DMS114 treated with DMSO at 0.1 percent for 48 hours (cell line): Measurements from ENCODE around the gene SLC22A23.
"Not testable (repeated sequence)": the region's sequence is repeated elsewhere in the genome, so short reads cannot be mapped to it uniquely, and the experiment has no call there.

Source experiments
- DNase-seq: peaks from one replicate; lab custom pipeline; 2025; ENCODE audit not compliant: unreplicated experiment; lab: John Stamatoyannopoulos, UW

Gene SLC22A23

DNA sequence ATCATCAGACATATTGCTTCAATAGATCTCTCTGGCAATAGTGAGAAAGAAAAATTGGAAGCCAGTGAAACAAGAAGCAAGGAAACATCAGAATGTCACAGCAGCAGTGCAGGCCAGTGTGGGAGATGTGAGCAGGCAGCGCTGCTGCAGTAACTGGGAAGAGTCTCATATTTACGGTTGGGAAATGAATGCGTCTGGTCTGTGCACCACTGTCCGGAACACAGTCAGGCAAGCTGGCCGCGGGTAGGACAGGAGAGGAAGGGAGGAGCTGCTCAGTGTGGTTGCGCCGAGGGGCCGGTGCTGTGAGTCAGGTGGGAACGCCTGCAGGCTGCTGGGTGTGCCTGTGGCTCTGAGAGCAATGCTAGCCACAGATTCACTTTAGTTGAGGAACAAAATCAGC lies 204.5 kb downstream of the SLC22A23 start:
- DNase-seq, result no peak

DNA sequence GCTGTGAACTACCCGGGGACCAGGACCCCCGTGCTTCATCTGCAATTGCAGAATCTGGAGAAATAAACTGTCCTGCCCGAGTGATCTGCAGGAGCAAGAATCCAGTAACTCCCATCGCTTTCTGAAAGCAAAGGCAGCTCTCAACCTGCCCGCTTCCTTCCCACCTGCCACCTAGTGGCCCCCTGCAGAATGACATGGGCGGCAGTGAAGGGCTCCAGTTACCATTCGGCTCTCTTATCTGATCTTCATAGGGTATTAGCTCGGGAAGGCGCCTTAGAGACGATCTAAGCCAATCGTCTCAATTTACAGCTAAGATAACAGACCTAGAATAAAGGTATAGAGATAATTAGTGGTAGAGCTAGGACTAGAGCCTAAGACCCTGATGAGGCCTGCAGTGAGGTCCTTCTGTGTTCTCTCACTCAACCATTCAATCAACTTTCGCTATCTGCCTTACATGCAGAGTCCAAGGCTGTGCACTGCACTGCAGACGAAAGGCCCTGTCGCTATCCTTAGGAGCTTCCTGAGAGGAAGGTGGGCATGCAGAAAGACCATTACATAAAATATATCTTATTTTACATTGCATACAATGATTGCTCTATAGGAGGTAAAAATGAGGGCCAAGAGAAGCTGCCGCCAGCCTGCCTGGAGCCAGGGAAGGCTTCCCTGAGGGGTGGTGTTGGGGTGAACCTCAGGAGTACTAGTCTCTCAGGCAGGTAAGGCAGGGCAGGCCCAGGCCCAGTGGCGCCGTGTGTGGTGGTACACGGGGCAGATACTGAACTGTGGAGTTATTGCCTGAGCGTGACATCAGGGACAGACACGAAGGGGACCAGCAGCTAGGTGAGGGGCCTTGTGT lies 205.2 kb downstream of the SLC22A23 start:
- peak; percentile 85 for DNase-seq

DNA sequence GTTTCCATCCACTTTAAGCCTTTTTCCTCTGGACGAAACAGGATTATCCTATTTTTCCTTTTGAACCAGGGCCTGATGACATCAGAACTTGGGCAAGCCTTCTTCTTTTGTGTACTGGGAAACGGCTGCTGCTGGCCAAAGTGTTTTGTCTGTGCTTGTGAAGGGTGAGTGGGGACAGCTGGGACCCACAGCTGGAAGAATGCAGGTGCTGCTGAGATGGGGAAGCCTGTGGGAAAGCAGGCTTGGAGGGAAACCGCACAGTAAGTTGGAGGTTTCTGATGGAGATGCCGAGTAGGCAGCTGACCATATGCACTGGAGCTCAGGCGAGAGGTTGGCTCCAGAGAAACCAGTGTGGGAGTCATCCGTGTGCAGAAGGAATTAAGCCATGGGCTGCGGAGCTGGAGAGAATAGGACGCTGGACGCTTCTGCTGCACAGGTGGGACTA lies 206.6 kb downstream of the SLC22A23 start:
- DNase-seq, result no peak

DNA sequence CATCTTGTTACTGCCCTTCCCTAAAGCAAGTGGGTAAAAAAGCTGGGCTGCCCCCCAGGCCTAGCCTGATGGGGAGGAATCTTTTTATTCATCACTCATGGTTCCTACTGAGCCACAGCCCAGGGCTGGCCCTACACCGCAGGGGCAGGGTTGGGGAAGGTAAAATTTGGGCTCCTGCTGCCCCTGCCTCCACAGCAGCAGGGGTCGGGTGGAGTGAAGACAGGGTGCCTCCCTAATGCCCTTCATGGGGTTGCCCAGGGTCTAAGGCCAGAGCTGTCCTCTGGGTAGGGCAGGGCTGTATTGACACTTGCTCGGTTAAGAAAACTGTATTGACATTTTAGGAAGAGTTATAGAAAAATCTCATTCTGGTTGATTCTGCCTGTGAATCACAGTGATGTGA lies 207.0 kb downstream of the SLC22A23 start:
- DNase-seq, result no peak

DNA sequence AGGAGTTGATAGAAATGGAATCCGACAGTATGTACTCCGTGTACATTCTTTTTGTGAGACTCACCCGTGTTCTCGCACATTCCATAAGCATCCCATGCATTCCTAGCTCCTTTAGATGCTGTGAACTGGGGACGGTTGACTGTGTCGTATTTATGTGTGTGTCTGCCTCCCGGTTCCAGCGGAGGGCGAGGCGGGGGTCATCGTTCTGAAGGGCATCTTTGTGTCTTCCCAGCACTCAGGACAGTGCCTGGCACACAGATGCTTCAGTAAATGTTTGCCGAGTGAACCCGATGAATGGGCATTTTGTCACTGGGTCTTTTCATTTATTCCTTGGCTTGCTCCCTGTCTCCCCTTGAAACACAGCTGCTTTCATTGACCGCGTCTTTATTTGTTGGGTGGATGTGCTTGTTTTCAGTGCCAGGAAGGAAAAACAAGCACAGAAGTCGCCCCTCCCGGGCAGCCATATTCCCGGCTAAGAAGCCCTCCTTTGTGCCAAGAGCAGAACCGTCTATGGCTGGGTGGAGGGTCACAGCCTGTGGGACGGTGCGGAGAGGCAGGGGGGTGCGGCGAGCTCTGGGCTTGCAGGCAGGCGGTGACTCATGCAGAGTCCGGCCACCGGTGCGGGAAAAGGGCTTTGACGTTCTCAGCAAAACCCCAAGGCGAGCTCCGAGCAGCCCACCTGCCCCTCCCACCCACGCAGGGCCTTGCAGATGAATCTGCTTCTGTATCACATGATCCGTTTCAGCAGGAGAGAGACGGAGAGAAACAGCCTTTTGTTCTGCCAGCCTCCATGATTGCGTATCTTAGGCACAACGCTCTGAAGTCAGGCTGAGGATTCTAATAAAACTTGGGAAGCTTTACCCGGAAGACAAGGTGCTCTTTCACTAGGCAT lies 209.3 kb downstream of the SLC22A23 start:
- no peak for DNase-seq

DNA sequence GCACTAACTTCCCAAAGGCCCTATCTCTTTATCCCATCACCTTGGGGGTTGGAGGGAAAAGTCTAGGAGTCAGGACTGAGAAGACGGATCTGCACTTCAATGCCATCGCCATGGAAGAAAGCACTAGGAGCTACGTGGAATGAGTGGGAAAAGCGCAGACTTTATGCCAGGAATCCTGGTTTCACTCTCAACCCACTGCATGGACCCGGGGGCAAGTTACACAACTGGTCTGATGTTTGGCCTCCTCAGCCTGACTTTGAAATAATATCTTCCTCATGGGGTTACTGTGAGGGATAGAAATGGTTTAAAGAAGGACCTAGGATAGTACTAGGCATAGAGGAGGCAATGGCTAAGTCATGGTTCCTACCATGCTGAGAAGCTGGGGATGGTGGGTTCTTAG lies 211.6 kb downstream of the SLC22A23 start:
- DNase-seq, result no peak

DNA sequence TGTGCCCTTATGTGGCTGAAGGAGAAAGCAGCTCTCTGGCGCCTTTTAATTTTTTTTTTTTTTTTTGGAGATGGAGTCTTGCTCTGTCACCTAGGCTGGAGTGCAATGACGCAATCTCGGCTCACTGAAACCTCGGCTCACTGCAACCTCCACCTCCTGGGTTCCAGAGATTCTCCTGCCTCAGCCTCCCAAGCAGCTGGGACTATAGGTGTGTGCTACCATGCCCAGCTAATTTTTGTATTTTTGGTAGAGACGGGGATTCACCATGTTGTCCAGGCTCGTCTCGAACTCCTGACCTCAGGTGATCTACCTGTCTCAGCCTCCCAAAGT lies 212.1 kb downstream of the SLC22A23 start:
- not testable (repeated sequence) for DNase-seq

DNA sequence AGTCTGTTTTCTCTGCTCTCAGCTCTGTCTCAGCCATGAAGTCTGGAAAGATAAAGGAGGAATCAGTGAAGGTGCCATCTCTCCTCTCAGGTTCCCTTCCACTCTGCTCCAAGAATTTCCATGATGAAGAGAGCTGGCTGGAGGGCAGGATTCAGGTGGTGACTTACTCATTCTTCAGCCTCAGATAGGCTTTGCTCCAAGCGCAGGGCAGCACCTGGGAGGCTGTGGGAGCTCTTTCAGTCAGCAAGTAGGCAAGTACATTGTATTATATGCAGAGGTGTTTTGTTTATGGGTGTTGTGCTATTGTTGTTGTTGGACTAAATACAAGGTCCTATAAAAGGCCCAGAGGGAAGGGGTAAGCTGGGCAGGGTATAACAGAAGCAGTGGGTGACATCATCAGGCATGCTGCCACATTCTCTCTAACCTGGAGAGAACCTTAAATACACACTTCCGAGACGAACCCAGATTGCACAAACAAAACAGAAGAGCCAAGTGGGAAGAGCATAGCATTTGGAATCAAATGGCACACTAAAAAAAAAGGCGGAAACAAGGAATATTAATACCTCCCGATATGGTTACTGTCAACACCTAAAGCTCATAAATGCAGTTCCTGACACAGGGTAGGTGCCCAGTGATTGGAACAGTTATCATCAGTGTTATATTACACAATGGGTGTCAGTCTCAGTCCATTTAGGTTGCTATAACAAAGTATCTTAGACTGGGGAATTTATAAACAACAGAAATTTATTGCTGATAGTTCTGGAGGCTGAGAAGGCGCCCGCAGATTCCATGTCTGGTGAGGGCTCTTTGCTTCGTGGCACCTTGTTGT lies 212.6 kb downstream of the SLC22A23 start:
- DNase-seq, result no peak

DNA sequence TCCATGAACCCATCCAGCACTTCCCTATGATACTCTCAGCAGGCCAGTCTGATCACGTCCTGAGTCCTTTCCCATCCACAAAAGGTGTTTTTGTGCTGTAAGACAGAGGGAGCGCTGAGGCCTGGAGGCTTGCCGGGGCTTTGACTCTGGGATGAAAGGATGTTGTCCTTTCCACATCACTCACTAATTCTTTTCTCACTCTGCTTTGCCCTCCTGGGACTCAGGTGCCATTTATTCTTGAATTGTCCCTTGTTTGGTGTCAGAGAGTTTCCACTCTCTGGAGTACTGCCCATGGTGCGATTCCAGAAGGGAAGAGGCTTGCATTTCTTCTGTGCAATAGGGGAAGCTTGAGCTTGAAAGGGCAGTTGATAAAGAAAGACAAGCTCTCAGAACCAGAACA lies 214.1 kb downstream of the SLC22A23 start:
- DNase-seq, result no peak

DNA sequence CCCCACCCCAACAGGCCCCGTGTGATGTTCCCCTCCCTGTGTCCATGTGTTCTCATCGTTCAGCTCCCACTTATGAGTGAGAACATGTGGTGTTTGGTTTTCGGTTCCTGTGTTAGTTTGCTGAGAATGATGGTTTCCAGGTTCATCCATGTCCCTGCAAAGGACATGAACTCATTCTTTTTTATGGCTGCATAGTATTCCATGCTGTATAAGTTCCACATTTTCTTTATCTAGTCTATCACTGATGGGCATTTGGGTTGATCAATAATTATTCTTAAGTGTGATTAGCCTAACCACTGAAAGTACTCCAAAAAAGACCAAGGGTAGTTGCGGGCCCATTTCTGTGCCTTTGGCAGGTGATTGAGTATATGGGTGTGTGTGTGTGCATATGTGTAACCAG lies 215.1 kb downstream of the SLC22A23 start:
- DNase-seq, result not testable (repeated sequence)

DNA sequence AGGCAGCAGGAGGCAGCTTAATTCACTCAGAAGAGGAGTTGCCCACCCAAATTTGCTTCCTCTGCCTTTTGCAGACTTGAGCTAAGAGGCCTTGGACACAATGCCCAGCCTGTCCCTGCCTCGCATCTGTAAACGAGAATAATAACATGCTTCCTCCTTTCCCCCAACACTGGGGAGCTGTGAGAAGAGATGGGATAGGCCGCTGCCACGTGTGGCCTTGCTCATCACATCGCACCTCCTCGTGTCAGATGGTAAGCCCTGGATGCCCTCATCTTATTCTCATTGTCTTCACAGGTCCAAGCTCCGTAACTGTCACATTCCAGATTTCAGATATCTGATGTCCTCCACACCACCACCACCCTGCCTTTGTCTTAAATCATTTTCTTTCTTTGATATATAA lies 216.3 kb downstream of the SLC22A23 start:
- no peak for DNase-seq

DNA sequence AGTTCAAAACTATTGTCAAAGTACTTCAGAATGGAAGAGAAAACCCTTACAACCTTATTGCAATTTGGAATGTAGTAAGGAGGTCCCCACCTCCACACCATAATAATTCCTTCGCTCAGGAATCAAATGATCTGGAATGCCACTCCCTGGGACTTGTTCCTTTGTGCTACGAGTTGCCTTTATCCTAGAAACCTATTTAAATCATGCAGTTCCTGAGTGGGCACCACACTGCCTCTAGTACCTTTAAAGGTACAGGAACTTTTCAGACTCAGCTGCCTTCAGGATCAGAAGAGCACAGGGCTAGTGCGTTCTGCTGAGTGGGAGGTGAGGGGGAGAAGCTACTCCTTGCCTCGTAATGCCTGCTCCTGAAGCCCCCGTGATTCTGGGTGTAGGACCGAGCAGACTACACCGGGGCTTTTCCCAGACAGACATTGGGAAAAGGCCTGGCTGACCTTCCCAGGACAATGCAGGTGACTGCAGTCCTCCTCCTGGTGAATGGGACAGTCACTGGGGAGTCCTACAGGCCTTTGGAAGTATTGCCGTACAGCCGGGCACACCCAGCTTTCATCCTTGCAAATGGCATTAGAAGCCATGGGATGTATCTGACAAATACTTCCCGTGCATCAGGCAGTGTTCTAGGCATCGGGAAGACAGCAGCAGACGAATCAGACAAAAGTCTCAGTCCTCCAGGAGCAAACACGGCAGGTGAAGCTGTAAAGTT lies 217.6 kb downstream of the SLC22A23 start:
- no peak for DNase-seq

DNA sequence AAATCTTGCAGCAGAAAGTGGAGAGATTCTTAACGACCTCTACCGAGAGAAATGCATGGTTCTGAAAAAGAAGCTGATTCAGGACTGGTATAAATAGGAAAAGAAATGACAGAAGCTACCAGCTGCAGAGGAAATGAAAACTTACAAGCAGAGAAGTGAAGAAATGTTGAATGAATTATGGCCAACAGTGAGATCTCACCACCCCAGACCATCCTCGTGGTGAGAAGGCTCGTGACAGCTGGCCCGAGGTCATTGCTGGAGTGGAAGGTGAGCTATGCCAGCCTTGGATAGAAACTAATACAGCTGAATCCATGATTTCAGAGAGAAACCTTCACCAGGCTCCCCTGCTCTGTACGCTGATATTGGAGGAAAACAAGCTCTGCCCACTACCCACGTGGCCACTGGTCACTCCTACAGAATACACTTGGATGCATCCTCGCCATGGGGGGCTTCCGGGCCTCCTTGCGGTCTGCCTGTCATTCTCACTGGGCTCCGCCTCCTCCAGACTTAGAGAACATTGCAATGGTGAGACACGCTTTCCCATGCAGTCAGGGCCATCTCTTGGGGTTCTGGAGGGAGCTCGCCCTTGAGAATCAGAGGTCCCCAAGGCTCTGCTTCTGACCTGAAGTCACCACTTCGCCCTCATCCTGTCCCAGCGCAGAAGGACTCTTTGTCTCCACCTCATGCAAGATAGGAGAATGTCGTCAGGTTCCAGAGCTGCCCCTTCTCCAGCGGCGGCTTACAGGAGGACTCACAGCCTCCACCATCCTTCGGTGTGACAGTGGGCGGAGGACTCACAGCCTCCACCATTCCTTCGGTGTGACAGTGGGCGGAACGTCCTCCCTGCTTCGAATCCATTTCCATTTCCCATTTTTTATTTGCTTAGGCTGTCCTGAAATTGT lies 218.8 kb downstream of the SLC22A23 start:
- no peak for DNase-seq

DNA sequence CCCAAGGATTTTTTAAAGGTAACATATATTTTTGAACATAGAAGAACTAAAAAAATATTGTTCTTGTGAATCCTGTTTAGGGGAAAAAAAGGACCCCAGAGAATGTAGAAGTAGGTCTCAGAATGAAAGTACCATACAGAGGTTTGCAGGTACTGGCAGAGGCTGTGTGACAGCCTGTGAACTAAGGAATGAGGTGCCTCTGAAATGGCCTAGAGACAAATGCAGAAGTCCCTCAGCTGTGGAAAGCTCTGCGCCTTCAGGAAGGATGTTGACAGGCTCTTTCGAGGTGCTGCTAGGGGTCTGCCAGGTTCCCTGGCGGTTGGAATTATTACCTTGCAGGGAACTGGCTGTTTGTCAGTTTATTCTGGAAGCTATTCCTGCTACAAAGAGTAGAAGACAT lies 220.8 kb downstream of the SLC22A23 start:
- no peak for DNase-seq

DNA sequence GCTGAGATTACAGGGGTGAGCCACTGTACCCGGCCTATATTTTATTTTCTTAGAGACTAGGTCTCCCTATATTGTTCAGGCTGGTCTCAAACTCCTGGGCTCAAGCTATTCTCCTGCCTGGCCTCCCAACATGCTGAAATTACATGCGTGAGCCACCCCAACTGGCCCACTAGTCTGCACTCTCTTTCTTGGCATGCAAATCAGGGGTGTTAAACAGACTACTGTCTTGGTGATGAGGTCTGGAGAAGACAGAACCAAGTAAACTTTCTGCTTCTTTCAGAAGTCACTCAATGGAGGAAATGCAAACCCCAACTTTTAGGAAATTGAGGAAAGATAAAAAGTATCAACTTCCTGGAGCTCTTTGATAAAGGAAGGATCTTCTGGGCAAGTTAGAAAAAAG lies 221.4 kb downstream of the SLC22A23 start:
- no peak for DNase-seq

DNA sequence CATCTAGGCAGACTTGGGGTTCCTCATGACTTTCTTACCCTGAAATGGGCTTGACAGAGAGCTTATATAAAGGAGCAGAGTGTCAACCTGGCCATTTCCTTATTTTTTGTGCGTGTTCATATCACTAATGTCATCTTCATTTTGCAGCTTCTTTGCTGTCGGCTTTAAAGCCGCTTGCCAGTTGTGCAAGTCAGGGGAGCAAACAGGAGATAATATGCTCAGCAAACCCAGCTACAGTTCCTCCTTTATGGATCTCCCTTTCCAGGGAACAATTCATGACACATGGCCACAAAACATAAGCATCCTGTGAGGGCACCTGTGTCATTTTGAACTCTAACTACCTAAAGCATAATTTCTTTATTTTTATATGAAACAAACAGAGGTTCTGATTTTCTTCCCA lies 222.9 kb downstream of the SLC22A23 start:
- no peak for DNase-seq

DNA sequence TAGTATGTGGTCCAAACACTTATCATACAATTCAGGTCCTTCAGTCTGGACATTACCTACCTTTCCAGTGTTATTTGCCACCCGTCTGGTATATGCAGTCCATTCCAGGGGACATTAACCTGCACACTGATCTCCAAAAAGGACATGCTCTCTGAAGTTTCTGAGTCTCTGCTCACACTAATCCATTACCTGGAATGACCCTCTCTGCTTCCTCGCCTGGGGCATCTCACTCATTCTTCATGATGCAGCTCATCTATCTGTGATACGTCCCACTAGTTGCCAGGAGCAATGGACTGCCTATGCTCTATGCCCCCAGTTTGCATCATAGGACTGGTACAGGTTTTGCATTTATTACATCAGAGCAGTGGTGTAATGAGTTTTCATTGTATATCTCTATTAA lies 223.5 kb downstream of the SLC22A23 start:
- DNase-seq, result no peak

DNA sequence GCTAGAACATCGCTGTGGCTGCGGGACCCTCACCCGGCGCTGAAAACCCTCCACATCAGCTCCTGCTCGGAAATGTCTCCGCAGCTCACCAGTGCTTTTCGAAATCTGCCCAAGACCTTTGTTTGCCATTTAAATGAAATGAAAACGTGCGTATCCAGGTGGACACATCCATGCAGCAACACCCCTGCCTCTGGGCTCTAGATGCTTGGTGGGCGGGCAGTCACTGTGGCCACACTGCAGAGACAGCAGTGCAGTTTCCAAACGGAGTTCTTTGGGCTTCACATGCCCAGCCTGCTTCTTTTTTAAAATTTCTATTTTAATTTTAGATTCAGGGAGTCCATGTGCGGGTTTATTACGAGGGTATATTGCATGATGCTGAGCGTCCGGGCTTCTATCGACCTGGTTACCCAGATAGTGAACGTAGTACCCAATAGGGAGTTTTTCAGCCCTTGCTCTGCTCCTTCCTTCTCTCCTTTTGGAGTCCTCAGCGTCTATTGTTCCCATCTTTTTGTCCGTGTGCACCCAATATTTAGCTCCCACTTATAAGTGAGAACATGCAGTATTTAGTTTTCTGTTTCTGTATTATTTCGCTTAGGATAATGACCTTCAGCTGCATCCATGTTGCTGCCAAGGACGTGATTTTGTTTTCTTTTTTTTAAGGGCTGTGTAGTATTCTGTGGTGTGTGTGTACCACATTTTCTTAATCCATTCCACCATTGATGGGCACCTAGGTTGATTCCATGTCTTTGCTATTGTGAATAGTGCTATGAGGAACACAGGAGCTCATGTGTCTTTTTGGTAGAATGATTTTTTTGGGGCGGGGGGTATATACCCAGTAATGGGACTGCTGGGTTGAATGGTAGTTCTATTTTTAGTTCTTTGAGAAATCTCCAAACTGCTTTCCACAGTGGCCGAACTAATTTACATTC lies 224.6 kb downstream of the SLC22A23 start:
- no peak for DNase-seq
